GM21423 (cell line): Measurements from ENCODE around the gene IKZF1.
A peak's percentile ranks its signal among the peaks of the same experiment; 100 is the strongest.
"Not testable (repeated sequence)": the region's sequence is repeated elsewhere in the genome, so short reads cannot be mapped to it uniquely, and the experiment has no call there.

Source experiments
- ATAC-seq: cut with Tn5 transposase; IDR thresholded peaks from one replicate; pipeline ENCODE4 v1.9.1; 2021; ENCODE audit warnings: mild to moderate bottlenecking, moderate library complexity; ENCODE audit not compliant: unreplicated experiment

IKZF1 gene

GRCh38 chr7:50332241-50333165 is 28.0 kb downstream of the IKZF1 start:
- no peak for ATAC-seq

GRCh38 chr7:50333221-50333651 is 28.7 kb downstream of the IKZF1 start:
- ATAC-seq = no peak

- no peak for ATAC-seq
Observed at GRCh38 chr7:50334341-50334994, 30.0 kb downstream of the IKZF1 start.

- ATAC-seq = no peak
Observed at GRCh38 chr7:50335230-50335794, 30.8 kb downstream of the IKZF1 start.

- peak; percentile 21 for ATAC-seq
Observed at GRCh38 chr7:50335795-50336754, 31.6 kb downstream of the IKZF1 start.

GRCh38 chr7:50336894-50337703 is 32.6 kb downstream of the IKZF1 start:
- no peak for ATAC-seq

- ATAC-seq = not testable (repeated sequence)
Observed at GRCh38 chr7:50339472-50339871, 35.0 kb downstream of the IKZF1 start.

- ATAC-seq = peak; percentile 35
Observed at GRCh38 chr7:50339990-50340500, 35.5 kb downstream of the IKZF1 start.

DNA sequence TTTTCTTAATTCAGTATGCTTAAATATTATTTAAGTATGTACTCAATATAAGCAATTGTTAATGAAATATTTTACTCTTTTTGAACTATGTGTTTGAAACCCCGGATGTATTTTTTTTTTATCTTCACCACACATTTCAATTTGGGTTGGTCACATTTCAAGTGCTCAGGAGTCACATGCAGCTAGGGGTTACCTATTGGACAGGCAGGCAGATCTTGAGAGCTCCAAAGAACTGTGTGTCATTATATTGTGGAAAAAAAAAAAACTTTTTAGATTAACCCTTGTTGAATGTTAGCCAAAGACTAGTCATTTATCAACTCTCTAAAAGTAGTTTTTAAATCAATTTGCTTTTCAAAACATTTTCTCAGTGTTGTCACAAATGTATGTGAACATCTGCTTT is 37.2 kb downstream of the IKZF1 start:
- no peak for ATAC-seq

- ATAC-seq = no peak
Observed at GRCh38 chr7:50342616-50343114, 38.1 kb downstream of the IKZF1 start.

DNA sequence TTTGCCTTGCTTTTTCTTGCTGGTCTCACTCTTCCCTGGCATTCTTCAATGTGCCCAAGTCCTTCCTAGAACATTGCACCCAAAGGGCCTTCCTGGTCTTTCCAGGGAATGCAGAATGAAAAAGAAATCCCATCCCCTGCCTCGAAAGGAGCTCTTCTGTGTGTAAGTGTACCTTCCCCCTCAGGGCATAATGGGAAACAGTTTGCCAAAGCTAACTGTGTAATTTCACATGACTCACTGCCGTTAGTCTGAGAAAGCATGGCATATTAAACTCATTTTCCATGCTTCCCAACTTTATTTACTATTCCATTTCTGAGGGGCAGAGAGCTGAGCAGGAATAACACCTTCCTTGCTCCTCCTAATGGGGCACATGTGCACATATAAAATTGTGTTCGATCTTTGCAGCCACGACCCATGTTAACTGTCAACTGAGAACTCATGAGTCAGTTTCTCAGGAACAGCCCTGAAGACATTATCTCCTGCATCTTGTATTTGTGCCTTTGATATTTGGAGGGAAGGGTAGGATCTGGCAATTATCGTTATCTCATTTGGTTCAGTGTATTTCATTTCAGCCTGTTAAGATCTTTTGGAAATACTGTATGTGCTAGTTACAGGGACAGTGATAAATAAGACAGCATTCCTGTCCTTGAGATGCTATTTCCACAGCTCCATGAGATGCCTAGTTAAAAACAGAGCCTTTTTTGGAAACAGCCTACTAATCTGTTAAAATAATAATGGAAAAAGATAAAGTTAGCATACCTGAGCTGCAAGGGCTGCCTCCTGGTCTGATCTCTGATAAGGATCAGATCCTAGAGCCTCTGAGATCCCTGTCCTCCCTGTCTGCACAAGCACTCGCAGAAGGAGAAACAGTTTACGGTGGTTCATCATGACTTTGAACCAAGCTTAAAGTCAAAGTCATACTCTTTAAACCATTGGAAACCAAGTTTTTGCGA is 42.3 kb downstream of the IKZF1 start:
- ATAC-seq = no peak

GRCh38 chr7:50347693-50348092 is 43.2 kb downstream of the IKZF1 start:
- ATAC-seq = no peak

DNA sequence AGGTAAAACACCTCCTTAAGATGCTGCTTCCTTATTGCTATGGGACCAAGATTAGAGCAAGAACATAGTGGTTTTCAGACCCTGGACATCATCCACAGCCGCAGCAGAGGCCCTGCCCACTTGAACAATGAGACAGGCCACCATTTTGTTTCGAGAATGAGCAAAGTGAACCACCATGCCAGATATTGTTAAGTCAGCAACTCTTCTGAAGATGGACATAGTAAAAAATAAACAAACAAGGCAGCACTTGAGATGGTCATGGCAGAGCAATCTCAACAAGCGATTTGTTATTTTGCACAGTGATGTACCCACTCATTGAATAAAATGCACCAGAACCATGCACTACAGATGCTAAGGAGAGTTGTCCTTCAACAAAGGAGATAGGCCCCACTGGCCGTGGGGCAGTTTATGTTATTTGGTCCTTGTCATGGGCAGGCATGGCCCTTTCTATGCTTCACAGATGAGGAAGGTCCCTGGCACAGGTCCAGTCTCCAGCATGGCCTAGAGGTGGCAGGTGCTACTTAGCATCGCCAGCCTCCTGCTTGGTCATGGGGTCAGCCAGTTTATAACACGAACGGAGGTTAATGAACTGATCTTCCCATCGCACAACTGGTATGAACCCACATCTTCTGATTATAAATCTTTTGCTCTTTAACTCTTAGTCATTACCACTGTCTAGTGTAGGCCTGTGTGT is 44.1 kb downstream of the IKZF1 start:
- ATAC-seq = no peak

DNA sequence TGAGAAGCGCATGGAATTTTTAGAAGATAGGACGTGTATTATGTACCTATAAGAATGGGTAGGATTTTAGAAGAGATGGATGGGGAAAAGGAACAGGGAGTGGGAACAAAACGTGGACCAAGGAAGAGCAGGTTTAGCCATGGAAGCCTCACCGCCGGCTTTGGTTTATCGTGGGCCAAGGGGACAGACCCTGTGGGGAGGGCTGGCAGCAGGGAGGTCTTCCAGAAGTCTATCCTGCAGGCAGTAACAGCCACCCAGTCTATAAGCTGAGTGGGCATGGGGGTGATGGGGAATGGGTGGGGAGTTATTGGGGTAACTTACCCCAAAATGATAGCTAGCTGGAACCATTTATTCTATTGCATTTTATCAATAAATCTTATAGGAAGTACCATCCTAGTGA is 44.9 kb downstream of the IKZF1 start:
- ATAC-seq = no peak

- peak; percentile 72 for ATAC-seq
Observed at GRCh38 chr7:50349963-50350944, 45.7 kb downstream of the IKZF1 start.

DNA sequence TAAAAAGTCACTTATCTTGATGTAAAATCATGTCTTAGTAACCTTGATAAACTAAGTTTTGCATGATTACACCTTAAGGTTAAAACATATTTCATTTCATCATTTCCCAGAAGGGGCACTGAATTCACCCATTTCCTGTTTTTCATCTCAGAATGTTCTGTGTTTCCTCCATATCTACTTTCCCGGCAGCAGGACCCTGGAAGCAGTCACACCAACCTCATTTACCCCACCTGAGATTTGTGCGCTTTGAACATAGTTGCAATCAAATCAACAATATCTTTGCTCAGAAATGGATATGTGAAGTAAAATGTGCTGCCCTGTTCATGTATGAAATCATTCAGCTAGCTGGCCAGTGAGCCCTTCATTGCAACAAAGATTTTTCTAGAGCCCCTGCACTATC is 46.8 kb downstream of the IKZF1 start:
- no peak for ATAC-seq

DNA sequence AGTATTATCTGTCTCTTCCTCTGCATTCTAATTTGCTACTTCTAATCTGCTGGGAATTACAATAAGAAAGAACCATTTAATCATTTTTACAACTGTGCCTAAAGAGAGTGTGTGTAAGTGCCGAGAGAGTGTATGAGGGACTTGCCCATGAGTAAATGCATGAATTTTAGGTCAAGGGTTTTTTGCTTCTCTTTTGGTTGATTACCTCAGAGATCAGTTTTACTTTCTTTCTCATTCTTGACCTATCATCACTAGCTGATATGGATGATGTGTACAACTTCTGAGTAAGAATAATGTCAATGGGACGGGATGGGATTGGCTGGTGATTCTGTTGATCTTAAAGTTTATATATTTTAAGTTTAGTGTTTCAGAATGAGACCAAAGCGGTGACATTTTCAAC is 47.8 kb downstream of the IKZF1 start:
- ATAC-seq = peak; percentile 81
